ENCODE measurements around the gene HMOX2. TPM values are rescaled to one million over a fixed set of nuclear protein-coding genes. Genes with fewer than 3 reads are reported as not detected.

HMOX2 gene
- total and polyA plus RNA-seq, 2 donors (not counting 3 experiments of a cell fraction or from before 2014, with no cell fraction given), result 80.7 to 86.3 TPM

DNA sequence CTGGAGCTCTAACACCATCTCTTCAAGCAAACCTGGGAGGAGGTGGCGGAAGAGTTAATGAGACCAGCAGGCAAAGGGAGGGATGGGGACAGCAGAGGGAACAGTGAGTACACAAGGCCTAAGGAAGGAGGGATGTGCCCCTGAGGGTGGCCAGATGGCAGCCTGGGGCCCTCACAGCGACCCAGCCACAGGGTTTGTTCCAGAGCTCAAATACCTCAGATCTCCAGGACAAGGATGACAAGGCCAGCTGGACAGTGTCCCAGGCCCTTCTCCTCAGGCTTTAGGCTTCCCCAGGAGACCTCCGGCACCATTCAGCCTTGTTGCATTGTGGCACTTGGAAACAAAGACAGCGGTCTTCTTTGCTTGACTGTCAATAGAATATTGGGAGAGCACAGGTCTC lies 47.5 kb downstream of the HMOX2 start:
- BruUV-seq (replicated peaks), result no TSS peak
- CTCF ChIA-PET, result interaction anchor here (1.8 to 2.4 kb wide), 2 partner anchors 25 to 62 kb away, joined by 6 to 9 read pairs; no protein-coding TSS in a partner anchor
- DNase-seq (ENCODE audit: low read depth, low spot score) (no peak), FAIRE-seq (no peak)
- Histone ChIP-seq H3K27me3 (ENCODE audit: control insufficient read depth in 2 of 2, insufficient read depth in 2 of 2, low read length in 2 of 2) (no peaks in the 10 kb centered on the region), H3K4me3 (replicated peaks in 1 of 3; ENCODE audit: insufficient read depth in 1 of 3, low read depth in 1 of 3, low read length in 3 of 3) (no peak overlapping the region), H3K9me3 (replicated peaks; ENCODE audit: control insufficient read depth, insufficient read depth, low read length) (no peaks in the 10 kb centered on the region), H3K27ac (ENCODE audit: insufficient read depth, low read depth, low read length) (no peak overlapping the region), H3K36me3 (ENCODE audit: control insufficient read depth in 2 of 2, extremely low read depth in 1 of 2, insufficient read depth in 2 of 2, low read length in 2 of 2) (peaks cover 0 to 4% of the 10 kb centered on the region in 2 experiments), H3K79me2 (ENCODE audit: control insufficient read depth, insufficient read depth, low read length) (no peaks in the 10 kb centered on the region), H3K9me1 (replicated peaks; ENCODE audit: control insufficient read depth, extremely low read depth, insufficient read depth, low read length) (no peaks in the 10 kb centered on the region), H3K9ac (replicated peaks; ENCODE audit: extremely low read depth, insufficient read depth, low read length) (no peak overlapping the region), H4K20me1 (replicated peaks; ENCODE audit: control insufficient read depth, extremely low read depth, insufficient read depth, low read length) (no peaks in the 10 kb centered on the region), H2AFZ (ENCODE audit: low read depth, low read length) (no peak overlapping the region), H3K4me1 (ENCODE audit: control insufficient read depth, extremely low read depth, insufficient read depth, low read length) (no peaks in the 10 kb centered on the region), H3K4me2 (ENCODE audit: insufficient read depth, low read length) (no peak overlapping the region)
- dilution Hi-C loops (cut with MboI; ENCODE audit: extremely low pct_ligation_motif_present, low sequenced_read_pairs), result no loop called here
- TF ChIP-seq EZH2 (IDR thresholded peaks at IDR 0.05; ENCODE audit: borderline replicate concordance, low read depth, low read length, severe bottlenecking) (no peak), FOS (IDR thresholded peaks at IDR 0.05; ENCODE audit: borderline replicate concordance, insufficient read depth, low read length) (no peak), POLR2A (IDR thresholded peaks at IDR 0.05; ENCODE audit: low read depth, low read length) (no peak), GATA2 (IDR thresholded peaks at IDR 0.05; ENCODE audit: insufficient read depth, insufficient read length, low read depth, low read length) (no peak), JUN (IDR thresholded peaks at IDR 0.05; ENCODE audit: borderline replicate concordance, insufficient read depth, insufficient read length, low read depth) (no peak), MYC (IDR thresholded peaks at IDR 0.05; ENCODE audit: low read depth, low read length) (no peak), POLR2AphosphoS5 (IDR thresholded peaks at IDR 0.05; ENCODE audit: insufficient read depth, low read depth, low read length) (no peak)
- TF ChIP-seq, protein P1, sequence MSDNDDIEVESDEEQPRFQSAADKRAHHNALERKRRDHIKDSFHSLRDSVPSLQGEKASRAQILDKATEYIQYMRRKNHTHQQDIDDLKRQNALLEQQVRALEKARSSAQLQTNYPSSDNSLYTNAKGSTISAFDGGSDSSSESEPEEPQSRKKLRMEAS (IDR thresholded peaks at IDR 0.05; ENCODE audit: insufficient read depth, insufficient read length), result no peak
- TF ChIP-seq, protein P2, sequence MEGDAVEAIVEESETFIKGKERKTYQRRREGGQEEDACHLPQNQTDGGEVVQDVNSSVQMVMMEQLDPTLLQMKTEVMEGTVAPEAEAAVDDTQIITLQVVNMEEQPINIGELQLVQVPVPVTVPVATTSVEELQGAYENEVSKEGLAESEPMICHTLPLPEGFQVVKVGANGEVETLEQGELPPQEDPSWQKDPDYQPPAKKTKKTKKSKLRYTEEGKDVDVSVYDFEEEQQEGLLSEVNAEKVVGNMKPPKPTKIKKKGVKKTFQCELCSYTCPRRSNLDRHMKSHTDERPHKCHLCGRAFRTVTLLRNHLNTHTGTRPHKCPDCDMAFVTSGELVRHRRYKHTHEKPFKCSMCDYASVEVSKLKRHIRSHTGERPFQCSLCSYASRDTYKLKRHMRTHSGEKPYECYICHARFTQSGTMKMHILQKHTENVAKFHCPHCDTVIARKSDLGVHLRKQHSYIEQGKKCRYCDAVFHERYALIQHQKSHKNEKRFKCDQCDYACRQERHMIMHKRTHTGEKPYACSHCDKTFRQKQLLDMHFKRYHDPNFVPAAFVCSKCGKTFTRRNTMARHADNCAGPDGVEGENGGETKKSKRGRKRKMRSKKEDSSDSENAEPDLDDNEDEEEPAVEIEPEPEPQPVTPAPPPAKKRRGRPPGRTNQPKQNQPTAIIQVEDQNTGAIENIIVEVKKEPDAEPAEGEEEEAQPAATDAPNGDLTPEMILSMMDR (IDR thresholded peaks at IDR 0.05; ENCODE audit: extremely low read depth in 1 of 2, insufficient read depth in 1 of 2, low read depth in 1 of 2, low read length in 2 of 2), result no peak
- POLR2A ChIA-PET, result no interaction called here
- intact Hi-C loops (cut with micrococcal nuclease), result loop anchor here (2.0 kb wide), 1 partner anchor 13 kb away; no protein-coding TSS in a partner anchor

All from endothelial cell of umbilical vein (primary cell).